ENCODE data around the gene SCUBE1.

SCUBE1 gene

GRCh38 chr22:43213051-43213450 is 130.1 kb downstream of the SCUBE1 start:
- DNase-seq (ENCODE audit: low read depth): no peak

GRCh38 chr22:43212434-43212952 is 130.7 kb downstream of the SCUBE1 start:
- no peak for DNase-seq (ENCODE audit: low read depth)

- no peak for DNase-seq (ENCODE audit: low read depth)
These were observed 131.2 kb downstream of the SCUBE1 start for GRCh38 chr22:43211941-43212433.

GRCh38 chr22:43210631-43211515 is 132.3 kb downstream of the SCUBE1 start:
- DNase-seq (ENCODE audit: low read depth): no peak

- DNase-seq (ENCODE audit: low read depth): no peak
These were observed 133.2 kb downstream of the SCUBE1 start for GRCh38 chr22:43209971-43210370.

- no peak for DNase-seq (ENCODE audit: low read depth)
These were observed 133.7 kb downstream of the SCUBE1 start for GRCh38 chr22:43209523-43209890.

GRCh38 chr22:43208703-43209522 is 134.3 kb downstream of the SCUBE1 start:
- DNase-seq (ENCODE audit: low read depth): no peak

GRCh38 chr22:43207849-43208702 is 135.1 kb downstream of the SCUBE1 start:
- no peak for DNase-seq (ENCODE audit: low read depth)

- no peak for DNase-seq (ENCODE audit: low read depth)
These were observed 135.8 kb downstream of the SCUBE1 start for GRCh38 chr22:43207386-43207785.

GRCh38 chr22:43206509-43207161 is 136.5 kb downstream of the SCUBE1 start:
- DNase-seq (ENCODE audit: low read depth): no peak

- no peak for DNase-seq (ENCODE audit: low read depth)
These were observed 137.2 kb downstream of the SCUBE1 start for GRCh38 chr22:43205748-43206508.

- no peak for DNase-seq (ENCODE audit: low read depth)
These were observed 137.9 kb downstream of the SCUBE1 start for GRCh38 chr22:43205261-43205691.

- no peak for DNase-seq (ENCODE audit: low read depth)
These were observed 139.6 kb downstream of the SCUBE1 start for GRCh38 chr22:43203471-43203981.

GRCh38 chr22:43202756-43203410 is 140.3 kb downstream of the SCUBE1 start:
- DNase-seq (ENCODE audit: low read depth): no peak

- DNase-seq (ENCODE audit: low read depth): no peak
These were observed 140.8 kb downstream of the SCUBE1 start for GRCh38 chr22:43202326-43202725.

GRCh38 chr22:43201486-43202219 is 141.5 kb downstream of the SCUBE1 start:
- no peak for DNase-seq (ENCODE audit: low read depth)

- DNase-seq (ENCODE audit: low read depth): no peak
These were observed 142.6 kb downstream of the SCUBE1 start for GRCh38 chr22:43200555-43200954.

- no peak for DNase-seq (ENCODE audit: low read depth)
These were observed 143.1 kb downstream of the SCUBE1 start for GRCh38 chr22:43200031-43200430.

GRCh38 chr22:43199541-43199940 is 143.6 kb downstream of the SCUBE1 start:
- no peak for DNase-seq (ENCODE audit: low read depth)

Data from activated T-cell treated with anti-CD3 and anti-CD28 coated beads for 1 hour (primary cell).